Sigmoid colon (tissue), 7 donors: Measurements from ENCODE around the gene LRP11. TPM values are rescaled to one million over a fixed set of nuclear protein-coding genes. Genes with fewer than 3 reads are reported as not detected.

Source experiments
- DNase-seq: peaks from one replicate; pipeline ENCODE4 v3.0.0-alpha.2; 2019
- H3K27ac ChIP-seq, 4 donors: fragments of 200-600 bp; sonication (generic); one replicate each; pipeline ENCODE4 v1.5.1; 2016 to 2019; ENCODE audit warnings: mild to moderate bottlenecking in 1 of 4
- H3K27me3 ChIP-seq, 3 donors: fragments of 200-600 bp; sonication (generic); one replicate each; pipeline ENCODE4 v1.5.1; 2019; ENCODE audit warnings: mild to moderate bottlenecking in 1 of 3
- H3K36me3 ChIP-seq, 4 donors: fragments of 200-600 bp; sonication (generic); one replicate each; pipeline ENCODE4 v1.5.1; 2016 to 2019
- H3K4me1 ChIP-seq, 4 donors: fragments of 200-600 bp; sonication (generic); one replicate each; pipeline ENCODE4 v1.5.1; 2017 to 2019
- H3K4me3 ChIP-seq, 4 donors: fragments of 200-600 bp; sonication (generic); one replicate each; pipeline ENCODE4 v1.5.1; 2017 to 2019; ENCODE audit warnings: mild to moderate bottlenecking in 2 of 4, moderate library complexity in 1 of 4
- H3K9me3 ChIP-seq, 4 donors: fragments of 200-600 bp in 3 of 4; sonication (generic) in 3 of 4; one replicate each; pipeline versions ENCODE4 v1.5.1 to v1.6.1; 2013 to 2019
- EP300 ChIP-seq, 4 donors: sonication (generic); formaldehyde crosslinking; IDR thresholded peaks; one replicate each; pipeline ENCODE4 v1.6.1; 2017; ENCODE audit warnings: antibody characterized with exemption in 4 of 4
- POLR2A ChIP-seq, 2 donors: fragments of 450-650 bp; IDR thresholded peaks; one replicate each; pipeline ENCODE4 v1.6.1; 2016; ENCODE audit warnings: antibody characterized with exemption in 2 of 2, mild to moderate bottlenecking in 2 of 2, moderate library complexity in 2 of 2
- POLR2AphosphoS5 ChIP-seq, 4 donors: sonication (generic); formaldehyde crosslinking; IDR thresholded peaks; one replicate each; pipeline ENCODE4 v1.6.1; 2017; ENCODE audit warnings: antibody characterized with exemption in 4 of 4
- WGBS, 2 donors: extraction: QIAGEN DNeasy Blood & Tissue Kit; methylation state at CpG; one replicate each; pipeline ENCODE4 v1.1.7; 2013; 5-methylcytosine and 5-hydroxymethylcytosine counted together
- intact Hi-C: fragments of 100-400 bp; cut with DNase I; formaldehyde crosslinking; loops from one replicate; pipeline ENCODE4 v1.15.1; 2023
- polyA plus RNA-seq, 3 donors: library from polyadenylated mRNA; stranded (reverse); fragments of 200-250 nt; gene quantifications; one replicate each; pipeline ENCODE4 v1.2.3, GENCODE V29; 2013
- total RNA-seq, 4 donors: library from RNA; depleted of rRNA; stranded (reverse); fragments of >200 nt; gene quantifications; one replicate each; pipeline ENCODE4 v1.1.0, GENCODE V29; 2016
- TF ChIP-seq, protein P1 (sequence below), 4 experiments: fragments of 450-650 bp in 3 of 4; fragments of 200-600 bp in 1 of 4; IDR thresholded peaks; one replicate each; pipeline ENCODE4 v1.5.1; 2016 to 2019; ENCODE audit warnings: antibody characterized with exemption in 4 of 4, mild to moderate bottlenecking in 3 of 4, moderate library complexity in 2 of 4
- donor health status: healthy with polysubstance abuse.
- donor health status: Bipolar disorder and iron deficiency.
- donor health status: healthy.

LRP11 gene
- total and polyA plus RNA-seq, 7 donors = 2.4 to 71.7 (median 17.2) TPM

DNA sequence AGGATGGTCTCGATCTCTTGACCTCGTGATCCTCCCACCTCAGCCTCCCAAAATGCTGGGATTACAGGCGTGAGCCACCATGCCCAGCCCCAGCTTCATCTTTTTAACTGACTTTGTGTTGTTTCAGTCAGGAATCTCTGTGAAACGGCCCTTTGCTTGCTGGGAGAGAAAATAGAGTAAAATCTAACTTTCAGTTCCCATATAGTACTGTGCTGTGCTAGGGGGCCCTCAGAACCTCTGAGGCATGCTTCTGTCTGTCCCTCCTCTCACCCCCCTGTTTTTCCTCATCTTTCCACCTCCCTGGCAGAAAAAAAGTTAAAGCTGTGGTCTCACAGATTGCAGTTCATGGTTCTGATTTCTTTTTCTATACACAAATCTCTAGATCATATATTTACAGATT is 48.4 kb downstream of the LRP11 start:
- TF ChIP-seq EP300 (IDR thresholded peaks at IDR 0.05) = no peak
- TF ChIP-seq POLR2AphosphoS5 (IDR thresholded peaks at IDR 0.05) = no peak
- TF ChIP-seq, protein P1, sequence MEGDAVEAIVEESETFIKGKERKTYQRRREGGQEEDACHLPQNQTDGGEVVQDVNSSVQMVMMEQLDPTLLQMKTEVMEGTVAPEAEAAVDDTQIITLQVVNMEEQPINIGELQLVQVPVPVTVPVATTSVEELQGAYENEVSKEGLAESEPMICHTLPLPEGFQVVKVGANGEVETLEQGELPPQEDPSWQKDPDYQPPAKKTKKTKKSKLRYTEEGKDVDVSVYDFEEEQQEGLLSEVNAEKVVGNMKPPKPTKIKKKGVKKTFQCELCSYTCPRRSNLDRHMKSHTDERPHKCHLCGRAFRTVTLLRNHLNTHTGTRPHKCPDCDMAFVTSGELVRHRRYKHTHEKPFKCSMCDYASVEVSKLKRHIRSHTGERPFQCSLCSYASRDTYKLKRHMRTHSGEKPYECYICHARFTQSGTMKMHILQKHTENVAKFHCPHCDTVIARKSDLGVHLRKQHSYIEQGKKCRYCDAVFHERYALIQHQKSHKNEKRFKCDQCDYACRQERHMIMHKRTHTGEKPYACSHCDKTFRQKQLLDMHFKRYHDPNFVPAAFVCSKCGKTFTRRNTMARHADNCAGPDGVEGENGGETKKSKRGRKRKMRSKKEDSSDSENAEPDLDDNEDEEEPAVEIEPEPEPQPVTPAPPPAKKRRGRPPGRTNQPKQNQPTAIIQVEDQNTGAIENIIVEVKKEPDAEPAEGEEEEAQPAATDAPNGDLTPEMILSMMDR (IDR thresholded peaks at IDR 0.05) = no peak
- no peak for TF ChIP-seq POLR2A (IDR thresholded peaks at IDR 0.05)

DNA sequence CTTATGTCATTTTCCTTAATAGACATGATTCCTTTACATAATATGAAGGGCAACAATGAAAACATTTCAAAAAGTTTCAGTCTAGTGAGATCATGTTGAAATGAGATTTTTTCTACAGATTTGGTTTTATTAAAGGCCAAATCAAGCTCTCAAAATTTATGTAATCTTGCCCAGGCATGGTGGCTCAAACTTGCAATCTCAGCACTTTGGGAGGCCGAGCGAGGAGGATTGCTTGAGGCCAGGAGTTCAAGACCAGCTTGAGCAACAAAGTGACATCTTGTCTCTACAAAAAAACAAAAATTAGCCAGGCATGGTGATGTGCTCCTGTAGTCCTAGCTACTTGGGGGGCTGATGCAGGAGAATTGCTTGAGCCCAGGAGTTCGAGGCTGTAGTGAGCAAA is 50.8 kb downstream of the LRP11 start:
- H3K9me3 ChIP-seq = no peaks in the 10 kb centered on the region
- H3K4me3 ChIP-seq = no peak overlapping the region
- no peaks in the 10 kb centered on the region for H3K27me3 ChIP-seq
- H3K4me1 ChIP-seq = no peaks in the 10 kb centered on the region
- no peak for DNase-seq
- TF ChIP-seq, protein P1 (IDR thresholded peaks at IDR 0.05) = no peak
- no peak for TF ChIP-seq EP300 (IDR thresholded peaks at IDR 0.05)
- TF ChIP-seq POLR2A (IDR thresholded peaks at IDR 0.05) = no peak
- TF ChIP-seq POLR2AphosphoS5 (IDR thresholded peaks at IDR 0.05) = no peak
- peaks cover 0 to 29% (median 4%) of the 10 kb centered on the region in 4 donors for H3K36me3 ChIP-seq
- intact Hi-C loops = no loop called here
- no peak overlapping the region for H3K27ac ChIP-seq
- WGBS, 2 donors = 98% methylated on average over 3 of the region's 3 CpGs

More for the DNA sequence above, 48.4 kb downstream of the LRP11 start:
- Histone ChIP-seq H3K9me3 (no peaks in the 10 kb centered on the region), H3K27me3 (no peaks in the 10 kb centered on the region), H3K4me3 (no peak overlapping the region), H3K27ac (no peak overlapping the region), H3K4me1 (no peaks in the 10 kb centered on the region), H3K36me3 (peaks cover 0 to 24% (median 4%) of the 10 kb centered on the region in 4 donors)
- intact Hi-C loops = no loop called here
- DNase-seq = no peak
- 90 to 91% methylated on average over 4 of the region's 4 CpGs for whole genome bisulfite sequencing, 2 donors

DNA sequence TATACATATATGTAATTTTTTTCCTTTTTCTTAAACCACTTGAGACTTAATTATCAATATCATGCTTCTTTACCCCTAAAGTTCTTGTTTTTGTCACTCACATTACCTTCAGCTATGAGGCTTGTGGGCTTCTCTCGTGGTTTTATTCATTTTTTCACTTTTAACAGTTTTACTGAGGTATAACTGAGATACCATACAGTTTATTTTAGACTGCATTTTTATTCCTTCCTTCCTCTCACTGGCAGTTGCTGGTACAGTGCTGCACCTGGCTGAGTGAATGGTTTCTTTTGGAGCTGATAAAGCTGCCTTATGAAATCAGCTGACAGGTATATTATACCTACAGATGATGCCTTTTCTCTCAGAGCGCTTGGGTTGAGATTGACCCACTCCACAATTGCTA is 54.4 kb downstream of the LRP11 start:
- DNase-seq = no peak

DNA sequence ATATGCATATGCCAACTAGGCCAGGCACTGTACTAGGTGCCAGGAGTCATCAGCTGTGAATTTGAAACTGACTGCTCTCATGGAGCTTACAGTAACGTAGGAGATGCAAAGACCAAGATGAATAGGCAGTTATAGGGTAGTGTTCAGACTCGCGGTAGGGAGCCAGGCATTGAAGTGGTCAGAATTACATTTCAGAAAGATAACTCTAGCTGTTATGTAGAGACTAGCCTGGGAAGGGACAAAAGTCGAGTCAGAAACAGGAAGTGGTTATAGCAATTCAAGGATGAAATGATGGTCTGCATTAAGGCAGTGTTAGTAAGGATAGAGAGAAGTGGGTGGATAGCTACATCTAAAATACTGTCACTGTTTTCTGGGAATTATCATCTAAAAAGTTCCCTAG is 58.0 kb downstream of the LRP11 start:
- WGBS, 2 donors = 58 to 73% methylated on average over 4 of the region's 4 CpGs
- intact Hi-C loops = no loop called here
- Histone ChIP-seq H3K36me3 (peaks cover 0 to 54% (median 1%) of the 10 kb centered on the region in 4 donors), H3K4me1 (no peaks in the 10 kb centered on the region), H3K27ac (no peak overlapping the region), H3K4me3 (no peak overlapping the region), H3K9me3 (no peaks in the 10 kb centered on the region), H3K27me3 (no peaks in the 10 kb centered on the region)
- no peak for TF ChIP-seq EP300 (IDR thresholded peaks at IDR 0.05)
- TF ChIP-seq, protein P1 (IDR thresholded peaks at IDR 0.05) = no peak
- no peak for TF ChIP-seq POLR2AphosphoS5 (IDR thresholded peaks at IDR 0.05)
- no peak for TF ChIP-seq POLR2A (IDR thresholded peaks at IDR 0.05)
- no peak for DNase-seq

More for the DNA sequence above, 54.4 kb downstream of the LRP11 start:
- TF ChIP-seq POLR2AphosphoS5 (IDR thresholded peaks at IDR 0.05) (no peak), POLR2A (IDR thresholded peaks at IDR 0.05) (no peak), EP300 (IDR thresholded peaks at IDR 0.05) (no peak)
- TF ChIP-seq, protein P1 (IDR thresholded peaks at IDR 0.05) = no peak
- Histone ChIP-seq H3K4me1 (no peaks in the 10 kb centered on the region), H3K27ac (no peak overlapping the region), H3K36me3 (peaks cover 0 to 33% (median 4%) of the 10 kb centered on the region in 4 donors), H3K27me3 (no peaks in the 10 kb centered on the region), H3K4me3 (no peak overlapping the region), H3K9me3 (no peaks in the 10 kb centered on the region)
- 67 to 86% methylated on average over 2 of the region's 2 CpGs for WGBS, 2 donors
- intact Hi-C loops = no loop called here

DNA sequence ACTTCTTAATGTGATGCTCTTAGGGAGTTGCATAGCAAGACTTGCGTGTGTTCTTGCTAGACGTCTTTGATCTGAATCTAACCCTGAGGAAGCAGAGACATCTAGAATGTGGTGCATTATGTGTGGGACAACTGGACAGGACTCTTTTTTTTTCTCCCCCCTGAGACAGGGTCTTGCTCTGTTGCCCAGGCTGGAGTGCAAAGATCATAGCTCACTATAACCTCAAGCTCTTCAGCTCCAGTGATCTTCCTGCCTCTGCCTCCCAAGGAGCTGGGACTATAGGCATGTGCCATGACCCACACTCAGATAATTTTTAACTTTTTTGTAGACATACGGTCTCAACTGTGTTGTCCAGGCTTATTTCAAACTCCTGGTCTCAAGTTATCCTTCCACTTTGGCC is 80.6 kb downstream of the LRP11 start:
- WGBS, 2 donors = 95 to 96% methylated on average over 3 of the region's 3 CpGs
- intact Hi-C loops = no loop called here
- Histone ChIP-seq H3K36me3 (peaks cover 0 to 36% (median 0%) of the 10 kb centered on the region in 4 donors), H3K4me3 (no peak overlapping the region), H3K9me3 (no peaks in the 10 kb centered on the region), H3K27me3 (no peaks in the 10 kb centered on the region), H3K27ac (no peak overlapping the region), H3K4me1 (no peaks in the 10 kb centered on the region)
- TF ChIP-seq, protein P1 (IDR thresholded peaks at IDR 0.05) = no peak
- TF ChIP-seq EP300 (IDR thresholded peaks at IDR 0.05) (no peak), POLR2A (IDR thresholded peaks at IDR 0.05) (no peak), POLR2AphosphoS5 (IDR thresholded peaks at IDR 0.05) (no peak)
- DNase-seq = no peak
